NT2/D1 (cell line): ENCODE measurements around the gene NOS1.

Experiments used
- SUZ12 ChIP-seq: IDR thresholded peaks from 2 replicates; pipeline ENCODE4 v1.6.1; 2011; ENCODE audit not compliant: insufficient read length, insufficient read depth; ENCODE audit errors: extremely low read depth
- ZNF274 ChIP-seq: IDR thresholded peaks from 2 replicates; pipeline ENCODE4 v1.6.1; 2011; ENCODE audit warnings: mild to moderate bottlenecking, low read depth, low read length

- TF ChIP-seq SUZ12 (no peak), ZNF274 (no peak)
These were observed 16.7 kb downstream of the NOS1 start for GRCh38 chr12:117344716-117345115.
